HUDEP-2 (cell line): Measurements from ENCODE around the gene MRAS.

Source experiments
- DNase-seq, 76 experiments: peaks; one replicate each; lab custom pipeline; 2025; ENCODE audit not compliant: unreplicated experiment in 76 of 76; lab: John Stamatoyannopoulos, UW

Gene MRAS

GRCh38 chr3:138347960-138348753 lies at the start of gene MRAS:
Gene MRAS (plus strand): TSS chr3:138348579. CDS start chr3:138372884, 24,305 bp downstream.
- DNase-seq: peak in 2 of 76 experiments; percentile 4 to 14

GRCh38 chr3:138300647-138301046 lies 47.7 kb upstream of the MRAS start:
- DNase-seq: no peak

- no peak for DNase-seq
Observed at GRCh38 chr3:138303474-138303873, 44.9 kb upstream of the MRAS start.

- DNase-seq: no peak
Observed at GRCh38 chr3:138307899-138308298, 40.5 kb upstream of the MRAS start.

- no peak for DNase-seq
Observed at GRCh38 chr3:138308783-138309182, 39.6 kb upstream of the MRAS start.

GRCh38 chr3:138310494-138310893 lies 37.9 kb upstream of the MRAS start:
- DNase-seq: no peak

- no peak for DNase-seq
Observed at GRCh38 chr3:138314751-138315150, 33.6 kb upstream of the MRAS start.

- DNase-seq: no peak
Observed at GRCh38 chr3:138317687-138318086, 30.7 kb upstream of the MRAS start.

GRCh38 chr3:138323971-138324370 lies 24.4 kb upstream of the MRAS start:
- DNase-seq: no peak

- DNase-seq: no peak
Observed at GRCh38 chr3:138325990-138326389, 22.4 kb upstream of the MRAS start.

GRCh38 chr3:138326866-138327595 lies 21.3 kb upstream of the MRAS start:
- no peak for DNase-seq

GRCh38 chr3:138327831-138328230 lies 20.5 kb upstream of the MRAS start:
- DNase-seq: no peak

- DNase-seq: peak in 1 of 76 experiments; percentile 17
Observed at GRCh38 chr3:138328341-138328740, 20.0 kb upstream of the MRAS start.

- DNase-seq: peak in 74 of 76 experiments; percentile 20 to 89 (median 74)
Observed at GRCh38 chr3:138329127-138329983, 19.0 kb upstream of the MRAS start, which contains the start of gene NME9. Gene NME9 (minus strand): TSS chr3:138329851. CDS start chr3:138329335, 516 bp downstream.

- no peak for DNase-seq
Observed at GRCh38 chr3:138329984-138330293, 18.4 kb upstream of the MRAS start.

- no peak for DNase-seq
Observed at GRCh38 chr3:138331143-138331894, 17.1 kb upstream of the MRAS start.

GRCh38 chr3:138332472-138333073 lies 15.8 kb upstream of the MRAS start:
- DNase-seq: peak in 5 of 76 experiments; percentile 3 to 20 (median 11)

- no peak for DNase-seq
Observed at GRCh38 chr3:138334608-138335007, 13.8 kb upstream of the MRAS start.

- DNase-seq: no peak
Observed at GRCh38 chr3:138336454-138336999, 11.9 kb upstream of the MRAS start.

GRCh38 chr3:138338244-138338643 lies 10.1 kb upstream of the MRAS start:
- no peak for DNase-seq
